ENCODE data around the gene SPTBN5. TPM values are rescaled to one million over a fixed set of nuclear protein-coding genes. Genes with fewer than 3 reads are reported as not detected.

The SPTBN5 gene
- polyA plus RNA-seq, 1 donor from 2014 or later: 0.01 TPM

GRCh38 chr15:41870689-41871081 is 23.2 kb downstream of the SPTBN5 start:
- H3K9ac ChIP-seq (ENCODE audit: low read length): no peak overlapping the region
- no peak overlapping the region for H2AFZ ChIP-seq (ENCODE audit: low read depth, low read length)
- no peaks in the 10 kb centered on the region for H3K9me2 ChIP-seq (ENCODE audit: insufficient read depth, low read length)
- H3K4me2 ChIP-seq (ENCODE audit: low read length): no peak overlapping the region
- no peak overlapping the region for H3K4me3 ChIP-seq (ENCODE audit: low read length)
- H3K79me2 ChIP-seq (replicated peaks; ENCODE audit: insufficient read depth, low read length): no peaks in the 10 kb centered on the region
- no peak for TF ChIP-seq MXI1 (conservative IDR thresholded peaks at IDR 0.05; ENCODE audit: poor library complexity, severe bottlenecking)
- TF ChIP-seq TAF1 (IDR thresholded peaks at IDR 0.05; ENCODE audit: low read depth): no peak
- no peak overlapping the region for H3K27ac ChIP-seq (ENCODE audit: low read length)
- no peaks in the 10 kb centered on the region for H4K20me1 ChIP-seq (ENCODE audit: insufficient read depth)
- no peaks in the 10 kb centered on the region for H3K9me3 ChIP-seq (ENCODE audit: low read length)
- H3K36me3 ChIP-seq (ENCODE audit: insufficient read depth, low read length): no peaks in the 10 kb centered on the region
- no peaks in the 10 kb centered on the region for H3F3A ChIP-seq (ENCODE audit: insufficient read depth, low read length, poor library complexity, severe bottlenecking)
- H3K27me3 ChIP-seq (ENCODE audit: insufficient read depth, low read depth, low read length): no peaks in the 10 kb centered on the region

GRCh38 chr15:41869770-41870688 is 23.8 kb downstream of the SPTBN5 start:
- H3K9me3 ChIP-seq (ENCODE audit: low read length): no peaks in the 10 kb centered on the region
- no peaks in the 10 kb centered on the region for H3K36me3 ChIP-seq (ENCODE audit: insufficient read depth, low read length)
- no peaks in the 10 kb centered on the region for H4K20me1 ChIP-seq (ENCODE audit: insufficient read depth)
- H3F3A ChIP-seq (ENCODE audit: insufficient read depth, low read length, poor library complexity, severe bottlenecking): no peaks in the 10 kb centered on the region
- H3K4me2 ChIP-seq (ENCODE audit: low read length): no peak overlapping the region
- H3K27ac ChIP-seq (ENCODE audit: low read length): no peak overlapping the region
- H3K79me2 ChIP-seq (replicated peaks; ENCODE audit: insufficient read depth, low read length): no peaks in the 10 kb centered on the region
- H3K9ac ChIP-seq (ENCODE audit: low read length): no peak overlapping the region
- no peaks in the 10 kb centered on the region for H3K9me2 ChIP-seq (ENCODE audit: insufficient read depth, low read length)
- no peak overlapping the region for H3K4me3 ChIP-seq (ENCODE audit: low read length)
- no peaks in the 10 kb centered on the region for H3K27me3 ChIP-seq (ENCODE audit: insufficient read depth, low read depth, low read length)
- no peak for TF ChIP-seq REST (IDR thresholded peaks at IDR 0.05; ENCODE audit: borderline replicate concordance)
- no peak for TF ChIP-seq RAD21 (conservative IDR thresholded peaks at IDR 0.05)
- no peak for TF ChIP-seq EZH2 (IDR thresholded peaks at IDR 0.05; ENCODE audit: borderline replicate concordance, insufficient read depth, low read length, poor library complexity, severe bottlenecking)
- TF ChIP-seq CTCF (IDR thresholded peaks at IDR 0.05; ENCODE audit: poor library complexity, severe bottlenecking): no peak
- no peak for TF ChIP-seq MXI1 (conservative IDR thresholded peaks at IDR 0.05; ENCODE audit: poor library complexity, severe bottlenecking)
- H2AFZ ChIP-seq (ENCODE audit: low read depth, low read length): no peak overlapping the region

GRCh38 chr15:41868321-41868720 is 25.5 kb downstream of the SPTBN5 start:
- Histone ChIP-seq H3K79me2 (replicated peaks; ENCODE audit: insufficient read depth, low read length) (no peaks in the 10 kb centered on the region), H3K9me2 (ENCODE audit: insufficient read depth, low read length) (no peaks in the 10 kb centered on the region), H3K36me3 (ENCODE audit: insufficient read depth, low read length) (no peaks in the 10 kb centered on the region), H4K20me1 (ENCODE audit: insufficient read depth) (no peaks in the 10 kb centered on the region), H3K4me2 (ENCODE audit: low read length) (no peak overlapping the region), H3K27ac (ENCODE audit: low read length) (no peak overlapping the region), H3K9ac (ENCODE audit: low read length) (no peak overlapping the region), H3K27me3 (ENCODE audit: insufficient read depth, low read depth, low read length) (no peaks in the 10 kb centered on the region), H2AFZ (ENCODE audit: low read depth, low read length) (no peak overlapping the region), H3K4me3 (ENCODE audit: low read length) (no peak overlapping the region), H3K9me3 (ENCODE audit: low read length) (no peaks in the 10 kb centered on the region), H3F3A (ENCODE audit: insufficient read depth, low read length, poor library complexity, severe bottlenecking) (no peaks in the 10 kb centered on the region)
- TF ChIP-seq MXI1 (conservative IDR thresholded peaks at IDR 0.05; ENCODE audit: poor library complexity, severe bottlenecking) (no peak), RAD21 (conservative IDR thresholded peaks at IDR 0.05) (no peak)
